Activated naive CD4-positive, alpha-beta T cell treated with anti-CD3 and anti-CD28 coated beads, Interleukin-2, amount 50 U/mL, for 24 hours (primary cell): ENCODE data around the gene ZNF501.

ENCODE experiments used
- H3K27ac Mint-ChIP-seq: one replicate; pipeline ENCODE4 v1.8.0; 2021; ENCODE audit warnings: mild to moderate bottlenecking, mixed read lengths
- H3K27me3 Mint-ChIP-seq: one replicate; pipeline ENCODE4 v1.8.0; 2021; ENCODE audit warnings: mixed read lengths
- H3K36me3 Mint-ChIP-seq: one replicate; pipeline ENCODE4 v1.8.0; 2021; ENCODE audit warnings: mixed read lengths
- H3K4me1 Mint-ChIP-seq: one replicate; pipeline ENCODE4 v1.8.0; 2021; ENCODE audit warnings: mixed read lengths
- H3K4me3 Mint-ChIP-seq: one replicate; pipeline ENCODE4 v1.8.0; 2021; ENCODE audit warnings: mild to moderate bottlenecking, mixed read lengths
- H3K9me3 Mint-ChIP-seq: one replicate; pipeline ENCODE4 v1.8.0; 2021; ENCODE audit warnings: mixed read lengths

Gene ZNF501

DNA sequence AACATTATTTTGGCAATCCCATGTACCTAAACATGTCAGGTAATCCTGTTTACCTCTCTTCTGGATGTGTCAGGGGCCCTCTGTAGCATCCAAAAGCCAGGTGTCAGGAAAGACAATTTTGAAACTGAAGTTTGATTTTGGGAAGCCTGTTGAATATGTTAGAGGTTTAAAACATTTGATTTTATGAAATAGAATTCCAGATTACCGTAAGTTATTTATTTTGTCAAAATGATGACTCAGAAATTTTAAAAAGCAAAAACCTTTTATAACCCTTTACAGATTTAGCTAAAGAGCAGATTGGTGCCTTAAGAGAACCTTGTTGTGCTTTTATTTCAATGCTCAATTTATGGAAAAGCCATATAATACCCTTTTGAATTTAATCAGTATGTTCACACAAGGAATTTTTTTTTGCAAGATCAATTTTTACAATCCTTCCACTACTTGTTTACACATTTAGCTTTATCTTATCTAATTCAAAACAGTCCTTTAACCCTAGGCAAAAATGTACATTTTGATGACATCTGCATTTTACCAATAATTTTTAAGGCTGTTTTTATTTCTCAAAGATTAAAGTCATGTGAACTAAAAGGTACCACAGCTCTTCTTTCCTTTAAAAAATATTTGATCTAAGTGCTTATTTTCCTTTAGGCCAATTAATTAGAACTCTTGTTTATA is 42.1 kb downstream of the ZNF501 start:
- H3K4me3 Mint-ChIP-seq, result no peak overlapping the region
- H3K4me1 Mint-ChIP-seq, result no peaks in the 10 kb centered on the region
- no peaks in the 10 kb centered on the region for H3K27me3 Mint-ChIP-seq
- no peak overlapping the region for H3K27ac Mint-ChIP-seq
- H3K36me3 Mint-ChIP-seq, result peaks cover 7% of the 10 kb centered on the region
- H3K9me3 Mint-ChIP-seq, result no peaks in the 10 kb centered on the region

DNA sequence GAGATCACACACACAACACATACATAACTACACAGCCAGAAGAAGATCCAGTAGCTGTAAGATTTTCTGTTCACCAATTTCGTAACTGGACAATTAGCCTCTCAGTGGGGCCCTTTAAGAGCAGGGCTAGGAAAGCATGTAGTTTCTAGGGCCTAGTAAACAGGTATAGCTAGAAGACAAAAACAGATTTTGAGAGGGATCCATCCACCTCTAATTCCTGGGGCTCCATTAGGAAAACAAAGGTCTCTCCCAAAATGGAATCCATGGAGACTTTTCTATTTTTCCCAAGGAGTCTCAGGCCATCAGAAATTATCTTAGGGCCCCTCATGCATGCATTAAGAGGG is 42.6 kb downstream of the ZNF501 start:
- Mint-ChIP-seq H3K4me1 (no peaks in the 10 kb centered on the region), H3K36me3 (peaks cover 6% of the 10 kb centered on the region), H3K4me3 (no peak overlapping the region), H3K27me3 (no peaks in the 10 kb centered on the region), H3K9me3 (no peaks in the 10 kb centered on the region), H3K27ac (no peak overlapping the region)

DNA sequence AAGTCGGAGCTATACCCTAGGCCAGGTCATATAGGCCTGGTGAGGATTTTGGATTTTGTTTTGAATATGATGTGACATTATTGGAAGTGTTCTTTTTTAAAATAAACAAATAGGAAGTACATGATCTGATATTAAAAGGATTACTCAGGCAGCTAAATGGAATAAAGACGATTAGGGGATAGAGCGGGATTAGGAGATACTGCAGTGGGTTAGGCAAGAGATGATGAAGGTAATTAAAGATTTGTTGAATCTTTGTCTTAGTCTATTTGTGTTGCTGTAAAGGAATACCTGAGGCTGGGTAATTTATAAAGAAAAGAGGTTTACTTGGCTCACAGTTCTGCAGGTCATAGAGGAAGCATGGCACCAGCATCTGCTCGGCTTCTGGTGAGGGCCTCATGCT is 53.5 kb downstream of the ZNF501 start:
- no peak overlapping the region for H3K27ac Mint-ChIP-seq

More for the DNA sequence above, 53.5 kb downstream of the ZNF501 start:
- H3K27me3 Mint-ChIP-seq, result no peaks in the 10 kb centered on the region
- H3K4me1 Mint-ChIP-seq, result no peaks in the 10 kb centered on the region
- H3K9me3 Mint-ChIP-seq, result no peaks in the 10 kb centered on the region
- no peak overlapping the region for H3K4me3 Mint-ChIP-seq
- H3K36me3 Mint-ChIP-seq, result no peaks in the 10 kb centered on the region
